GM19328 (cell line): Measurements from ENCODE around the gene TNNT1.

Experiments
- ATAC-seq: cut with Tn5 transposase; IDR thresholded peaks from one replicate; pipeline ENCODE4 v1.9.1; 2021; ENCODE audit warnings: mild to moderate bottlenecking, moderate library complexity; ENCODE audit not compliant: unreplicated experiment

The TNNT1 gene

DNA sequence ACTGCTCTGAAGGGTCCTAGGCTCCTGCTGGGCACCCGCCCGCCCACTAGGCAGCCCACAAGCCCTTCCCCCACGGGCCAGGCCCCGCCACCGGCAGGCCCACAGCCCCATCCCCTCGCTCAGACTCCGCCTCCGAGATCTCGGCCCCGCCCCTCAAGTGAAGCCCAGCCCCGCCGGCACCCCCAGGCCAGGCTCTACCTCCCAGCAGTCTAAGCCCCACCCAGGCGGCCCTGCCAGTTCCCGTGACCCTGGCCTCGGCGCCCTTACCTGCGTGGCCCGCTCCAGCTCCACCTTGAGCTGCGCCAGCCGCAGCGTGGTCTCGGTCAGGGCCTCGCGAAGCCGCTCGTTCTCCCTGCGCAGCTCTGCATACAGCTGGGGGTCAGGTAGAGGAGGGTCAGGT is 57.1 kb downstream of the TNNT1 start:
- ATAC-seq: no peak

DNA sequence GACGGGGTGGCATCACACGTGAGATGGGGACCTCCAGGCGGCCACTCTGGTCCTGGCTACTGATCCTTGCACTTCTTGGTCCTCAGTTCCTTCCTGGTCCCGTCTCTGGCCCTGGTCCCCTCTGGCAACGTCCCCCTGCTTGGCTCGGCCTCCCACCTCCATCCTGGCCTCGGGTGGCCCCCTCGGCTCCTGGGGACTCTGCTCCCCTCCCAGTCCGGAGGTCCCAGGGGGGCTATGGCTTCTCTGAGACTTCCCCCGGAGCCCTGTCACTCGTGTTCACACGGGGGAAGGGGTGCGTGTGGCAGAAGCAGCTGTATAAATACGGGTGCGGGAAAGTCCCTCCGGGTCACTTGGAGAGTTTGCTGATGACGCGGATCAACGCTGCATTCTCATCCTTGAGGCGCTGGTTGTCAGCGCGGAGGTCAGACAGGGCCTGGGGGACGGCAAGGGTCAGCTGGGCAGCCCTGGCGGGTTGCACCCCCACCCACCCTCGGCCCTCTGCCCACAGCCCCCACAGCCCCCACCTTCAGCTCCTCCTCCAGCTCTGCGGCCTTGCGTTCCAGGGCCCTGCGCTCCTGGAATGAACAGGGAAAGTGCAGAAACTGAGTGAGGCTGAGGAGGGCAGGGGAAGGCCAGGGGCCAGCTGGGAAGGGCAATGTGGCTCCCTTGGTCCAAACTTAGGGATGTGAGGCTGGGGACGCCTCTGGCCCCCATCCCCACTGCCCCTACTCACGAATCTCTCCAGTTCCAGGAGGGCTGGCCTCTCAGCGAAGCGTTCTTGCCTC is 57.7 kb downstream of the TNNT1 start:
- ATAC-seq: no peak

DNA sequence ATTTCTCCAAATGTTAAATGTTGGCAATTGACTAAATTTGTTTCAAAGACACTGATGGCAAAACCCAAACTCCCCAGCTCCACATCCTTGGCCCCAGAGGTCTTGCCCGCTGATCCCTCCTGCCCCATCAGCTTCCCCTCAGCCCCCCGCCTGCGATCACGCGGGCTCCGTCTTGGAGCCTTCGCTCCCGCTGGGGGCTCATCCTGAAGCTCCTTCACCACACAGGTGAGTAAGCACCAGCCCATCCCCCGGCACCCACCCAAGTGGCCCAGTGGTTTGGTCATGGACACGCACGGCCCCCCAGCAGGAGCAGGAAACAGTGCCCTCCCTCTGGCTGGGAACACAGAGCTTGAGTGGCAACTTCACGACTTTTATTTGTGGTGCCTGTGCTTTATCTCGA is 58.4 kb downstream of the TNNT1 start:
- no peak for ATAC-seq

GRCh38 chr19:55089342-55089944 is 59.6 kb downstream of the TNNT1 start:
- no peak for ATAC-seq

DNA sequence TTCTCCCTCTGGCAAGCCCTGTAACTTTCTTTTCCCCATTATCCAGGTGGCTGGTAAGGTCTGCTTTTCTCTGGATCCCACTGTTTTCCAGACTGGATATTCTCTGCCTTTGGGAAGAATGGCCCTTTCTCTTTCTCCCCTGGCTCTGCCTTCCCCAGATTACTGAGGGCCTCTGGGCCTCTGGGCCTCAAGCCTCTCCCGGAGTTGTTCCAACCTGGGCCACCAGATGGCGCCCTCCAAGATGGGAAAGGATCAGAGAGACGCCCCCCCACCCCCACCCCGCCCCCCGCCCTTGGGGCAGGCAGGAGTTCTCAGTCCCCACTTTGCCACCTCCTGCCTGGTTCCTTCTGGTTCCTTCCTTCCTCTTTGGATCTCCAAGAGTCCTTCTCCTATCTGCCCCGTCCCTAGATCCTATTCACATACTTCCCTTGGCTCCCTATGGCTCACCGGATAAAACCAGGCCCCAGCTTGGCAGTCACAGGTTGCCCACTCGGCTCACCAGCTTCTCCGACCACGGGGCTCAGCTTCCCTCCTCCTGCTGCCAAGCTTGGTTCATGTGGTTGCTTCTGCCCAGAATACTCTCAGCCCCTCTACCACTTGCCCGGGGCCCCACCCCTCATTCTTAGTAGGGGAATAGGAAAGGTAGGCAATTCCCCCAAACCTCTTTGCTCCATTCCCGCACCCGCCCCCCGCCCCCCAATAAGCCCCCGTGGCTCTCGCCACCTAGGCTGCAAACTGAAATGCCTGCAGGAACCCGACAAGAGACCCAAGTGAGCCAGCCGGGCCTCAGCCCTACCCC is 60.3 kb downstream of the TNNT1 start:
- no peak for ATAC-seq

DNA sequence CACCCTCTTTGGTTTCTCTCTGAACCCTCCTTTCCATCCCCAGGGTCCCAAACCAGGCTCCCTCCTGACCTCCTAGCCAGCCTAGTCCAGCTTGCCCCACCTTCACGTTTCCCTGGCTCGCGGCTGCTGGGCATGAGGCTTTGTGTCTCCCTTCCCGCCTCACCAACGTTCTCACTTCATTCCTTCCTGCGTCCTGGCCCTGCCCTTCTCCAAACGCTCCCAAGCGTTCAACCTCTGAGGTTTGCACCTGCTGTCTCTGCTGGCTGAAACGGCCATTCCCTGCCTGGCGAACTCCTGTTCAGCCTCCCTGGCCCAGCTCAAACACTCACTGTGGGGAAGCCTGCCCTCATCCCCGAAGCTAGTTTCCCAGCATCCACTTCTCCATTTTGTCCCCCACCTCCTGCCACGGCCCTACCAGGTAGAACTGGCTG is 61.0 kb downstream of the TNNT1 start:
- ATAC-seq: no peak

DNA sequence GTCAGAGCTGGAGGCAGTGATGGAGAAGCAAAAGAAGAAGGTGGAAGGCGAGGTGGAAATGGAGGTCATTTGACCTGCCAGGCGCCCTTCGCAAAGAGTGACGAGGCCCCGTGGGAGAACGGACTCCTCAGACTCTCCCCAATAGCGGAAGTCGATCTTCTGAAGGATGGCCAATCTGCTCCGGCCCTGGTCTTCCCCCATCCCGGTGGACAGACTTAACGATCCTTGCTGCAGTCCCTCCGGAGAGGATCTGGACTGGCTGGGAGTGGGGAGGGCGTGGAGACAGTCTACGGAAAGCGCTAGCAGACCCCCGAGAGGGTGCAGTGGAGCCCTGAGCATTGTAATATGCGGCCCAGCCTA is 61.5 kb downstream of the TNNT1 start:
- no peak for ATAC-seq

GRCh38 chr19:55086730-55087541 is 62.1 kb downstream of the TNNT1 start:
- ATAC-seq: no peak

GRCh38 chr19:55085923-55086715 is 62.9 kb downstream of the TNNT1 start:
- no peak for ATAC-seq

DNA sequence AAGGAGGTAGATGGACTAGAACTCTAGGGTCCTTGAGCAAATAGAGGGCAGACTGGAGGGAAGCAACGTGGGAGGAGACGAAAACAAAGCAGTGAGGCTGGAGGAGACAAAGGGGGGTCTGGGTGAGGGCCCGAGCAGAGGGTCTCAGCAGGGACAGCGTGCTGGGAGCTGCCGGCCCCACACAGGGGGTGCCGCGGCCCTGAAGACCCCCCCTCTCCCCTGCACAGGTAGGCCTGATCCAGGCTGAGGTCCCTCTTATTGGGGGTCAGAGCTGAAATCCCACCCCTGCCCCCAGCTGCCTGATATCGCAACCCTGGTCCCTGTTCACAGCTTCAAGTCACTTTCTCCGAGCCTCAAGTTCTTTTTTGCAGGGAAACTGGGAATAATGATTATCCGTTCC is 64.6 kb downstream of the TNNT1 start:
- ATAC-seq: no peak

DNA sequence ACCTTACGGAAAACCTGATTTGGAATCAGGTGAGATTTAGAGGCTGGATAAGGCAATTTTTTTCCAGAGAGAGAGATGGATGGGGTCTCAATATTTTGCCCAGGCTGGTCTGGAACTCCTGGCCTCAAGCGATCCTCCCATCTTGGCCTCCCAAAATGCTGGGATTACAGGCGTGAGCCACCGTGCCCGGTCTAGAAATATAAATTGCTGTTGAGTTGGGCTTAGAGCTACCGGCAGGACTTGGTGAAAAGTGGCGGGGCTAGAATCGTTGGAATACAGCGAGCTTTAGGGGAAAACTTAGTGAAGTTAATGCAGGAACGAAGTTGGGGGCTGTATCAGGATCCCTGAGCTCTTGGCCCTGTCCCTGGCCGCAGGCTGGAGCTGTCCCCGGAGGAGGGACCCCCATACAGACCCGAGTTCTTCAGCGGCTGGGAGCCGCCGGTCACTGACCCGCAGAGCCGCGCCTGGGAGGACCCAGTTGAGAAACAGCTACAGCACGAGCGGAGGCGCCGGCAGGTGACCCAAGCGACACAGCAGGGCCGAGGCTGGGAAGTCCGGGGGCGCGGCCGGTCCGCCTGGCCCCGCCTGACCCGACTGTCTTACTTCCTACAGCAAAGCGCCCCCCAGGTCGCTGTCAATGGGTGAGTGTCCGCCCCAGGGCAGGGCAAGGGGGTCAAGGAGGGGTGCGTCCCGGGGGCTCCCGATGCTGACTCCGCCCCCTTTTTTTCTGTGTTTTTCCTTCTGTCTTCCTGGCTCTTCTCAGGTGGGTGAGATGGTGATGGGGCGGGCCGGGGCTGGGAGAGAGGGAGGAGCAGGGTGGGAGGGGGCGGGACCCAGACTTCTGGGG is 65.8 kb downstream of the TNNT1 start:
- ATAC-seq: no peak
